HEK293 (cell line): ENCODE results near the gene RNU2-63P.
"Not testable (repeated sequence)": the region's sequence is repeated elsewhere in the genome, so short reads cannot be mapped to it uniquely, and the experiment has no call there.

Source experiments
- OSR2 ChIP-seq: fragments of 450-650 bp; formaldehyde crosslinking; IDR thresholded peaks from 2 replicates; pipeline ENCODE4 v1.5.1; 2016; ENCODE audit warnings: missing biosample characterization, missing genetic modification characterization
- ZNF138 ChIP-seq: fragments of 450-650 bp; formaldehyde crosslinking; IDR thresholded peaks from 2 replicates; pipeline ENCODE4 v1.5.1; 2016; ENCODE audit warnings: missing biosample characterization, missing genetic modification characterization, borderline replicate concordance
- TF ChIP-seq, protein P1 (sequence below): fragments of 450-650 bp; formaldehyde crosslinking; IDR thresholded peaks from 2 replicates; pipeline ENCODE4 v1.5.1; 2016; ENCODE audit warnings: missing biosample characterization, missing genetic modification characterization

GRCh38 chr2:87985902-87986301, 30.4 kb downstream of the RNU2-63P start:
- not testable (repeated sequence) for TF ChIP-seq OSR2 (tag by site-specific recombination); ZNF138
- TF ChIP-seq, protein P1, sequence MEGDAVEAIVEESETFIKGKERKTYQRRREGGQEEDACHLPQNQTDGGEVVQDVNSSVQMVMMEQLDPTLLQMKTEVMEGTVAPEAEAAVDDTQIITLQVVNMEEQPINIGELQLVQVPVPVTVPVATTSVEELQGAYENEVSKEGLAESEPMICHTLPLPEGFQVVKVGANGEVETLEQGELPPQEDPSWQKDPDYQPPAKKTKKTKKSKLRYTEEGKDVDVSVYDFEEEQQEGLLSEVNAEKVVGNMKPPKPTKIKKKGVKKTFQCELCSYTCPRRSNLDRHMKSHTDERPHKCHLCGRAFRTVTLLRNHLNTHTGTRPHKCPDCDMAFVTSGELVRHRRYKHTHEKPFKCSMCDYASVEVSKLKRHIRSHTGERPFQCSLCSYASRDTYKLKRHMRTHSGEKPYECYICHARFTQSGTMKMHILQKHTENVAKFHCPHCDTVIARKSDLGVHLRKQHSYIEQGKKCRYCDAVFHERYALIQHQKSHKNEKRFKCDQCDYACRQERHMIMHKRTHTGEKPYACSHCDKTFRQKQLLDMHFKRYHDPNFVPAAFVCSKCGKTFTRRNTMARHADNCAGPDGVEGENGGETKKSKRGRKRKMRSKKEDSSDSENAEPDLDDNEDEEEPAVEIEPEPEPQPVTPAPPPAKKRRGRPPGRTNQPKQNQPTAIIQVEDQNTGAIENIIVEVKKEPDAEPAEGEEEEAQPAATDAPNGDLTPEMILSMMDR (tag by site-specific recombination), result not testable (repeated sequence)
